Lower lobe of right lung (tissue), 2 donors: ENCODE results near the gene SLC28A1. TPM values are rescaled to one million over a fixed set of nuclear protein-coding genes. Genes with fewer than 3 reads are reported as not detected.

Source experiments
- ATAC-seq, 2 donors: fragments of 200-7000 bp; cut with Tn5 transposase; one replicate each; pipeline ENCODE4 v1.9.1; 2020 to 2022; ENCODE audit warnings: mild to moderate bottlenecking in 2 of 2, moderate library complexity in 2 of 2
- DNase-seq: peaks from one replicate; pipeline ENCODE4 v3.0.0-alpha.2; 2020
- H3K27ac ChIP-seq: fragments of 200-600 bp; one replicate; pipeline ENCODE4 v1.8.0; 2022
- H3K27me3 ChIP-seq: fragments of 200-600 bp; one replicate; pipeline ENCODE4 v1.8.0; 2022; ENCODE audit warnings: low read depth
- H3K36me3 ChIP-seq: fragments of 200-600 bp; one replicate; pipeline ENCODE4 v1.8.0; 2022; ENCODE audit warnings: mild to moderate bottlenecking
- H3K4me1 ChIP-seq: fragments of 200-600 bp; one replicate; pipeline ENCODE4 v1.8.0; 2022
- H3K4me3 ChIP-seq: fragments of 200-600 bp; one replicate; pipeline ENCODE4 v1.8.0; 2022; ENCODE audit warnings: mild to moderate bottlenecking
- H3K9me3 ChIP-seq: fragments of 200-600 bp; one replicate; pipeline ENCODE4 v1.8.0; 2022
- CTCF ChIP-seq: fragments of 200-600 bp; IDR thresholded peaks from one replicate; pipeline ENCODE4 v1.8.0; 2022; ENCODE audit warnings: antibody characterized with exemption, mild to moderate bottlenecking
- intact Hi-C: fragments of 100-400 bp; cut with DNase I; formaldehyde crosslinking; loops from one replicate; pipeline ENCODE4 v1.11.0; 2022
- long read RNA-seq: library from polyadenylated mRNA; unstranded; transcript quantifications from one replicate; pipeline ENCODE4 v2.0.0, GENCODE V29; 2021
- total RNA-seq: library from RNA; stranded (reverse); fragmentation: NEBNext Ultra II Directional; extraction: Animal tissue kit (Norgen Biotek cat#: 25700); gene quantifications from one replicate; pipeline ENCODE4 v1.2.1, GENCODE V29; 2021
- donor health status: DM: no; HTN: yes; CAD: no; lungs with severe emphysema.

SLC28A1 gene, protein sequence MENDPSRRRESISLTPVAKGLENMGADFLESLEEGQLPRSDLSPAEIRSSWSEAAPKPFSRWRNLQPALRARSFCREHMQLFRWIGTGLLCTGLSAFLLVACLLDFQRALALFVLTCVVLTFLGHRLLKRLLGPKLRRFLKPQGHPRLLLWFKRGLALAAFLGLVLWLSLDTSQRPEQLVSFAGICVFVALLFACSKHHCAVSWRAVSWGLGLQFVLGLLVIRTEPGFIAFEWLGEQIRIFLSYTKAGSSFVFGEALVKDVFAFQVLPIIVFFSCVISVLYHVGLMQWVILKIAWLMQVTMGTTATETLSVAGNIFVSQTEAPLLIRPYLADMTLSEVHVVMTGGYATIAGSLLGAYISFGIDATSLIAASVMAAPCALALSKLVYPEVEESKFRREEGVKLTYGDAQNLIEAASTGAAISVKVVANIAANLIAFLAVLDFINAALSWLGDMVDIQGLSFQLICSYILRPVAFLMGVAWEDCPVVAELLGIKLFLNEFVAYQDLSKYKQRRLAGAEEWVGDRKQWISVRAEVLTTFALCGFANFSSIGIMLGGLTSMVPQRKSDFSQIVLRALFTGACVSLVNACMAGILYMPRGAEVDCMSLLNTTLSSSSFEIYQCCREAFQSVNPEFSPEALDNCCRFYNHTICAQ
- total RNA-seq, result not detected
- long read RNA-seq, result 0 reads

- ATAC-seq (no peak), DNase-seq (no peak)
- Histone ChIP-seq H3K27me3 (no peaks in the 10 kb centered on the region), H3K36me3 (no peaks in the 10 kb centered on the region), H3K4me1 (no peaks in the 10 kb centered on the region), H3K27ac (no peak within 1 kb of the TSS), H3K9me3 (no peaks in the 10 kb centered on the region), H3K4me3 (no peak within 1 kb of the TSS)
- TF ChIP-seq CTCF, result no peak
- intact Hi-C loops, result no loop called here
Measured at GRCh38 chr15:84883916-84884781, at the start of gene SLC28A1. Gene SLC28A1, plus strand, starts transcription at chr15:84884662. Its CDS starts 3,099 bp downstream, at chr15:84887761.

GRCh38 chr15:84834969-84835368, 49.5 kb upstream of the SLC28A1 start:
- no peaks in the 10 kb centered on the region for H3K27me3 ChIP-seq
- H3K27ac ChIP-seq, result no peak overlapping the region
- H3K36me3 ChIP-seq, result no peaks in the 10 kb centered on the region
- DNase-seq (no peak), ATAC-seq (no peak)
- H3K4me1 ChIP-seq, result peaks cover 27% of the 10 kb centered on the region
- no peak for TF ChIP-seq CTCF
- no peaks in the 10 kb centered on the region for H3K9me3 ChIP-seq
- intact Hi-C loops, result no loop called here
- H3K4me3 ChIP-seq, result no peak overlapping the region

GRCh38 chr15:84835661-84836337, 48.7 kb upstream of the SLC28A1 start:
- Histone ChIP-seq H3K27me3 (no peaks in the 10 kb centered on the region), H3K36me3 (no peaks in the 10 kb centered on the region), H3K4me3 (no peak overlapping the region), H3K9me3 (no peaks in the 10 kb centered on the region), H3K4me1 (peaks cover 35% of the 10 kb centered on the region), H3K27ac (no peak overlapping the region)
- intact Hi-C loops, result no loop called here
- ATAC-seq, result peak; percentile 24 to 33
- no peak for DNase-seq
- no peak for TF ChIP-seq CTCF

- Histone ChIP-seq H3K36me3 (no peaks in the 10 kb centered on the region), H3K4me1 (peaks cover 35% of the 10 kb centered on the region), H3K4me3 (no peak overlapping the region), H3K27me3 (no peaks in the 10 kb centered on the region), H3K9me3 (no peaks in the 10 kb centered on the region), H3K27ac (no peak overlapping the region)
- ATAC-seq, result peak; percentile 35 to 36
- no peak for DNase-seq
- TF ChIP-seq CTCF, result no peak
- intact Hi-C loops, result no loop called here
Measured at GRCh38 chr15:84836844-84837243, 47.6 kb upstream of the SLC28A1 start.

DNA sequence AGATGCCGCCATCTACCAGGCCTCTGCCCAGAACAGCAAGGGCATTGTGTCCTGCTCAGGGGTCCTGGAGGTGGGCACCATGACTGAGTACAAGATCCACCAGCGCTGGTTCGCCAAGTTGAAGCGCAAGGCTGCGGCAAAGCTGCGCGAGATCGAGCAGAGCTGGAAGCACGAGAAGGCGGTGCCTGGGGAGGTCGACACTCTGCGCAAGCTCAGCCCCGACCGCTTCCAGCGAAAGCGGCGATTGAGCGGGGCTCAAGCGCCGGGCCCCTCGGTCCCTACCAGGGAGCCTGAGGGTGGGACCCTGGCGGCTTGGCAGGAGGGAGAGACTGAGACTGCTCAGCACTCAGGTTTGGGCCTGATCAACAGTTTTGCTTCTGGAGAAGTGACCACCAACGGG, 44.7 kb upstream of the SLC28A1 start:
- TF ChIP-seq CTCF, result no peak
- ATAC-seq (no peak), DNase-seq (no peak)
- Histone ChIP-seq H3K36me3 (no peaks in the 10 kb centered on the region), H3K27ac (peak overlapping the region; percentile 85), H3K9me3 (no peaks in the 10 kb centered on the region), H3K4me1 (peaks cover 21% of the 10 kb centered on the region), H3K27me3 (no peaks in the 10 kb centered on the region), H3K4me3 (no peak overlapping the region)
- intact Hi-C loops, result no loop called here
